GM21786 (cell line): ENCODE data around the gene WDFY2.
A peak's percentile ranks its signal among the peaks of the same experiment; 100 is the strongest.

Source experiments
- ATAC-seq: cut with Tn5 transposase; IDR thresholded peaks from one replicate; pipeline ENCODE4 v1.9.1; 2021; ENCODE audit not compliant: unreplicated experiment

The WDFY2 gene

DNA sequence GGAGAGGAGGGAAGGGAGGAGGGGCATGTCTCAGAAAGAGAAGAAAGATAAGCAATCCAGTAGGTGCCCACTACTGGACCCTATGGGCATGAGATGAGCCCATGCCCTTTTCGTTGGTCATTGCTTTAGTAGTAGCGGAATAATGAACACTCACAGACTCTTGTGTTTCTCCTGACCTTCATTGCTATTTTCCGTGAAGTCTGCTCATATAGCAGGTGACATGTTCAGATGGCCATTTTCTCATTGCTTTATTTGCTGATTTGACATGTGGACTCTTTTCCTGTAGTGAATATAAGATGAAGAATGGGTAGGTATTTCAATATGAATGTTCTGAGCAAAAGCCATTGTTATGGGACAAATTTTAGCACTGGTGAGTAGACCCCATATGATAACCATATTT is 16.4 kb downstream of the WDFY2 start:
- ATAC-seq = no peak

DNA sequence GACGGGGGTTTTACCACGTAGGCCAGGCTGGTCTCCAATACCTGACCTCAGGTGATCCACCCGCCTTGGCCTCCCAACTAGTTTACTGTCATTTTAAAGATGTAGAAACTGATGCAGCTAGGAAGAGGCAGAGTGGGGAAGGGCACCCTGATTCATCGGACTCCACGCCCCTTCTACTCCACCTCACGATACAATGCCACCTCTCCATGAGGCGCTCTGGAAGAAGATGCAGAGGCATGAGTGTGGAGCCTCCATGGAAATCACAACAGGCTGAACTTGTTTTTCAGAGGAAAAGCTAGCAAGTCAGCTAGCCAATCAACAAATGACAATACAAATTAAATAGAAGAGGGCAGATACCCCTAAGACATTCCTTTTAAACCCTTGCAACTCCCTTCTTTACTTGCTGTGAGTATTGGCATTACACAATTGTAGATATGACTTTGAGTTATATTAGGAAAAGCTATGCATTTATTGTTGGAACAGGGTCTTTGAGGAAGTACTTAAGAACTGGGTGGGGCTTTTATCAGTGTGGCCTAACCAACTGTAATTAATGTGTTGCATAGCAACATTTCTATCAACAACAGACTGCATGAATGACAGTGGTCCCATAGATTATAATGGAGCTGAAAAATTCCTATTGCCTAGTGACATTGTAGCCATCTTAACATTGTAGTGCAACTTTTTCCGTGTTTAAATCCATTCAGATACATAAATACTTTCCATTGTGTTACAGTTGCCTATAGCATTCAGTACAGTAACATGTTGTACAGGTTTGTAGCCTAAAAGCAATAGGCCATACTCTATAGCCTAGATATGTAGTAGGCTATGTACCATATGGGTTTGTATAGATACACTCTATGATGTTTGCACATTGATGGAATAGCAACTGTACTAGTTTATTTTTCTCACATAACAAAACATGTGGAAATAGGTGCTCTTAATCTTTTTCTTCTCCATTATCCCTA is 17.6 kb downstream of the WDFY2 start:
- no peak for ATAC-seq

DNA sequence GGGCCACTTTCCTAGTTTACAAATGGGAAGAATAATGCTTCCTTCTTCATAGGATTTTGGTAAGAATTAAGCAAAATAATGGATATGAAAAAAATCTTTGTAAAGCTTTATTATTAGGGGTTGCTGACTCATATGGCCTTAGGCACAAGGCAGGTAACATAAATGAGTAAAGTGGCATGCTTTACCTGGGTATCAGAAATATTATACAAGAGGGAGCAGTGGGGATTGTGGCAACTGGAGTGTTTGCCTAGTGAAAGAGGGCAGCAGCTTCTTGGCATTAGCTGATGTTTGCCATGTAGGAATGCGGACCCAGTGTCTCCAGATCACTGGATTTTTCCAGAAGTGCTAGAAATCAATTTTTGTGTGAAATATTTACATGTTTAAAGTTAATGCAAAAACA is 19.5 kb downstream of the WDFY2 start:
- ATAC-seq = no peak

DNA sequence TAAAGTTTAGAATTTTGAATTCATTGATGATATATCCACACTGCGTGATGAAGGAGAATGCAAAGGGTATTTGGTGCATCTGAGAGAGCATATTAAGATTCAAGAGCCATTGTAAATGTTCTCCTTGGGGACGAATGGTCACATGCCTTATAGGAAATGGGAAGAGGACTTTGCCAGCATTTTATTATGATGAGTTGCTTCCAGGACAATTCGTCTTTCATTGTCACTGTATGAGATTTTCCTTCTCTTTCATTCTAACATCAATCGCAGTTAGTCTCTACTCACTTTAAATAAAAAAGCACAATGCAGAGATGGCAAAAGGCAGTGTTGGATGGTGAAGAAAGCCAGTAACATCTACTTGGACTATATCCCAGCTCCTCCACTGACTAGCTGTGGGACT is 21.4 kb downstream of the WDFY2 start:
- ATAC-seq = no peak

DNA sequence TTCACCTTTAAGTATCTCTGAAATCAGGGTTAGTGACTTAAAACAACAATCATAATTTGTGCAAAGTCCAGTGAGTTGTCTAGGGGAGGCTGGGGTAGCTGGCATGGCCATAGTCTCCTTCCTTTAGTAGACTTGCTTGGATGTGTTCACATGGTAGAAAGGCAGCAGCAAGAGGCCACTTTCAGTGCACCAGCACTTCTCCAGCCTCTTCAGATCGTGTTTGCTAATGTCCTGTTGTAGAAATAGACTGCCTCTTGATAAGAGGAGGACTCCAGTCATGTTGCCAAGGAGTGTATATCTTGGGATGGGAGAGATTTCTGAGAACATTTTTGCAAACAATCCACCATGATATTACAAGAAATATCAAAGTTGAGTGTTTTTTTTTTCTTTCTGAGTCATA is 22.9 kb downstream of the WDFY2 start:
- no peak for ATAC-seq

DNA sequence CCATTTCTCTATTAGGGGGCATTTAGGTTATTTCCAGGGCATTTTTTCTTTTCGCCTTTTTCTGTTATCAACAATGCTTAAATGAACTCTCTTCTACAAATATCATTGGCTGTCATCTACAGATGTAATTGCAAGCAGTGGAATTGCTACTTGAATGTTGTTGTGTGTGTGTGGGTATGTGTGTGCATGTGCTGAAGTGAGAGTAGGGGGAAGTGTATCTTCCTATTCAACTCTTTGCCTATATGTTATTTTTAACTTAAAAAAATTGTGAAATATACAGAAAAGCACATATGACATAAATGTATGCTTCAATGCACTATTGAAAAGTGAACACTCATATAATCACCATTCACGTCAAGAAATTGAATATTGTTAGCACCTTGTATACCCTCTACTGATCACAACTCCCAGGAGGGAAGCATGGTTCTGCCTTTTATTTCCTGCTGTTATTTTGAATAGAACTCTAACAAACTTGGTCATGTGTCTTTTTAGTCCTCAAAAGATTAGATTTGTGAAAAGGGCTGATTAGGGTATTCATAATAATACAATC is 24.7 kb downstream of the WDFY2 start:
- ATAC-seq = no peak

DNA sequence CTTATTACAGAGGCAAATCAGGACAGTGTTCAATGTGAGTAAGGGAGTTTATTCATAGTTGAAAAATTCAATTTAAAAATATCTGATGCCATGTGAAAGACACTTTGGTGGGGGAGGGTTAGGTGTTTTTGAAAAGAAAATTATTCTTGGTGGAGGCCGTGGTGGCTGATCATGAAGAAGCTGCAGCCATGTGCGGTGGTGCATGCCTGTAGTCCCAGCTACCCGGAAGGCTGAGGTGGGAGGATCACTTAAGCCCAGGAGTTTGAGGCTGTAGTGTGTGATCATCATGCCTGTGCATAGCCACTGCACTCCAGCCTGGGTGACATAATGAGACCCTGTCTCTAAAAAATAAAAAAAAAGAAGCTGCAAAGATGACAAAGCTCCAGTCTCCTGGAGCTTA is 28.6 kb downstream of the WDFY2 start:
- ATAC-seq = peak; percentile 41

DNA sequence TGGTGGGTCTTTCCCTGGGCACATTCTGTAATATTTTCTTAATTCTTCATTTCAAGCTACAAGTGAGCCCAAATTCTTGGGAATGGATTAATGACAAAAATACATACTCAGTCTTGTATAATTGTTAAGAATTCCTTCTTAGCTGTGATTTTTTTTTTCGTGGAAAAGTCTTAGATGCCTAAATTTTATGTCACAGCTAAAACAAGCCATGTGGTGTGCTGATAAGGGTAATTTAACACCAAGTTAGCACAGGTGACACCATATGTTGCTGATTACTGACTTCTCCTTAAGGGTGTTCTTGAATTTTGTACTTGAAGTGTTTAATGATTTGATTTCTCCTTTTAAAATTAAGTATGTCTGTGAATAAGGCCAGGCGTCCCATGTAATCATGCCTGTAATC is 29.3 kb downstream of the WDFY2 start:
- no peak for ATAC-seq

DNA sequence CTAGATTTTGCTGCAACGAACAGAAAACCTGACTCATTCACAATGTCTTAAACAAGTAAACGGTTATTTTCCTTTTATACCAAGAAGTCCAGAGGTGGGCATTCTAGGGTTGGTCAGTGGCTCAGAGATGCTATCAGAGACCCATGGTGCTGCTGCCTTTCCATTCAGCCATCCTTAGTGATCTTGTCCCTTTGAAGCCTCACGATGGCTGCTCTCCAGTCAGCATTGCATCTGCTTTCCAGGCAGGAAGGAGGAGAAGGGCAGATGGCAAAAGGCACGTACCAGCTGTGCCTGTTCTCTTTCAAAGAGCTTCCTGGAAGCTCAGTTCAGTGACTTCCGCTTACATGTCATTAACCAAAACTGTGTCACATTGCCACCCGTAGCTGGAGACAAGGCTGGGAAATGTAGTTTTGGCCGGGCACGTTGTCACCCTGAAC is 30.1 kb downstream of the WDFY2 start:
- ATAC-seq = peak; percentile 87

DNA sequence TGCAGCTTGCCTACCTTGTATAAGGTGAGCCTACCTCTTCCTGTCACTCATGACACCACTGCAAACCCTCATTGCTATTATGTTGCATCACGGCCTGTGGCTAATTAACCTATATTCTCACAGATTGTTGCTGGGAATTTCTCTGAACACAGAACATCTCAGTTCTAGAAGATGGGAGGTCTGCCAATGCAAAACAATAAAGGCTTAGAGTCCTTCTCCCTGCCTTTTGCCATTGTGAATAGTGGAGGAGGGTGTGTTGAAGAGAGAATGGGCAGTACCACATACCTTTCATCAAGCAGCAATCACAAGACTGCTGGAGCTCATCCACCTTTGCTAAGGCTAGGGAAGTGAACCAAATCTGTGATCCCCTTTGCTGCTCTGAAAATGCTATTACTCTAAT is 34.4 kb downstream of the WDFY2 start:
- no peak for ATAC-seq

DNA sequence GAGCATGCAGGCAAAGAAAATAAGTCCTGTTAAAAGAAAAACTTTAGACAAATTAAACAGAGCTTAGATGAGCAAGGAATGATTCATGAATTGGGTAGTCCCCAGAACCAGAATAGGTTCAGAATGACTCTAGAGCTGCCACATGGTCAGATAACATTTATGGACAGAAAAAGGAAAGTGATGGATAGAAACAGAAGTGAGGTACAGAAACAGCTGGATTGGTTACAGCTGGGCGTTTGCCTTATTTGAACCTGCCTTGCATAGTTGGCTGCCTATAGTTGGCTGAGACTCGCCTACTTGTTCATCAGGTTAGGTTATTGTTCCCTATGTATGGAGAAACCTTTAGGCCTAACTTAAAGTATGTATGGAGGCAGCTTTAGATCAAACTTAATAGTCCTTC is 35.4 kb downstream of the WDFY2 start:
- peak; percentile 40 for ATAC-seq

DNA sequence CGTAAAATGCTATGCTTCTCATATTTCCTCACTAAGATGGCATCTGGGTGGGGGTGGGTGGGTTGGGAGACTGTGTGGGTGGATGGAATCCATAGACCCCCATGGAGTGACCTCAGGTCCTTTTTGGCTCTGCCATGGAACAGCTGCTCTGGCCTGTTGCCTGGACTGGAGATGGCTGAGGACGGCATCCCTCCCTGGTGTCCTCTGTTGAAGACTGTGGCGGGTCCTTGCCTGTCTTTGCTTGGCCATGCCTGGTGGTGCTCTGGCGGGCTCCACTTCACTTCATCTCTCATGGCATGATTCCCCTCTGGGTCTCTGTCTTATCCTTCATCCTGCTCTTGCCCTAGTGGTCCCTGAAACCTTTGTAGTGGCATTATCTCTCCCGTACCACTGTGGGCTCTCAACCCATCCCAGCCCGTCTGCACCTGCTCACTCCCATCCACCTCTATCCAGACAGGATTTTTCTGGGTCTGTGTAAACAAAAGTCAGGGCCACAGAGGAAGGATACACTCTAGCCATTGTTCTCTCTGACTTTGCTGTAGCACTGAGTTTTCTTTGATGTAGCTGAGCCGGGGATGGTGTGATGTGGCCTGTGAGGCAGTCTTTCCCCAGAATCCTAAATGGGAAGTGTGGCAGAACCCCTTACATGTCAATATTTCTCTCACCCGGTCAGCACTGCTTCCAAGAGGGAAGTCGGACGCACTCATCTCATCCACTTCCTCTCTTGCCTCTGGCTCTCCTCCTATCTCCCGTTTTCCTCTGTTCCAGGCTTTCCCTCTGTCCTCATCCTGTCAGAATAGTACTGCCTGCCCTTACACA is 36.1 kb downstream of the WDFY2 start:
- ATAC-seq = no peak

DNA sequence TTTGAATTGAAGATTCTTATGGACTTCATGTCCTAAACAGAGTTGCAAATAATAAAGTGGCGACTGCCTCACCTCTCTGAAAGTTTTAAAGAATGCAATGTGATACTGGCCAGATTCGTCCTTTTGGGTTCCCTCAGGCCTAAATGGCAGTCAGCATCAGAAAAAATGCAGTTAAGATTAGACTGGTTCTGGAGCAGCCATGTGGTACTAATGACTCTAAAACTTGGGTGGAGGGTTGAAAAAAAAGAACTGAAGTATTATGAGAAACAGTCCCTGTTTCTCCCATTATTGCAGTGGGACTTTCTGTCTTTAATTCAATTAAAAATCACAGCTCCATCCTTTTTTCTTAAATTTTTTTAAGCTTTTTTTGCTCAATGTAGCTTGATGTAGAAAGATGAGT is 37.3 kb downstream of the WDFY2 start:
- ATAC-seq = no peak

DNA sequence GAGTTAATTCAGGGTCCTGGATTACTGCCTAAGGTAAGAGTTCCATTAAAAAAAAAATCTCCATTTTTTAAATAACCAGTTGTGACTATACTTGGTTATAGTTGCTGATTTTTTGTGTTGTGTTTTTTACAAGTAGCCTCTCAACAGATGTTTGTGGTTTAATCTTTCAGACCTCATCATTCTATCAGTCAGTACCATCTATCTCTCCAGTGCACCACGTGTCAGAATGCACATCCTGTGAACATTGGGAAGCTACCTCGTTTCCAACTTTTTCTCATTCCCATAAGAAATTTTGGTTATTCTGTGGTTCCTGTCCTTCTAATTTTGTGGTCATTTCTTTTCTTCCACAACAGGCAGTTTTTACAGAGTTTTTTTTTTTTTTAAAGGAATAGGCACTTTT is 39.2 kb downstream of the WDFY2 start:
- ATAC-seq = no peak

DNA sequence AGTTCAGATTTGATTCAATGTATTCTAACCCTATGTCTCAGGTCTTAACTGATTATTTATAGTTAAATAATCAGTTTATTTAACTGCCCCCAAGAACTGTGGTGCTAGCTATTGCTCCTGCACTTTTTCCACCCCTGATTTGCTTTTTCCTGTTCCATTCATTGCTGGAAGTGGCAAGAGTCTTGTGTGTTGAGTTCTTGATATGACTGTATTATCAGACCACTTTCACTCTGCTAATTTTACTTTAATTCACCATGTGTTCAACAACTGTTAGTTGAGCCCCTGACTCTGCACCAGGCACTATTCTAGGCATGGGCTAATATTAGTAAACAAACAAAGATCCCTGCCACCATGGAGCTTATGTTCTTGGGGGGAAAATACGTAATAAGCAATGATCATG is 39.9 kb downstream of the WDFY2 start:
- no peak for ATAC-seq

DNA sequence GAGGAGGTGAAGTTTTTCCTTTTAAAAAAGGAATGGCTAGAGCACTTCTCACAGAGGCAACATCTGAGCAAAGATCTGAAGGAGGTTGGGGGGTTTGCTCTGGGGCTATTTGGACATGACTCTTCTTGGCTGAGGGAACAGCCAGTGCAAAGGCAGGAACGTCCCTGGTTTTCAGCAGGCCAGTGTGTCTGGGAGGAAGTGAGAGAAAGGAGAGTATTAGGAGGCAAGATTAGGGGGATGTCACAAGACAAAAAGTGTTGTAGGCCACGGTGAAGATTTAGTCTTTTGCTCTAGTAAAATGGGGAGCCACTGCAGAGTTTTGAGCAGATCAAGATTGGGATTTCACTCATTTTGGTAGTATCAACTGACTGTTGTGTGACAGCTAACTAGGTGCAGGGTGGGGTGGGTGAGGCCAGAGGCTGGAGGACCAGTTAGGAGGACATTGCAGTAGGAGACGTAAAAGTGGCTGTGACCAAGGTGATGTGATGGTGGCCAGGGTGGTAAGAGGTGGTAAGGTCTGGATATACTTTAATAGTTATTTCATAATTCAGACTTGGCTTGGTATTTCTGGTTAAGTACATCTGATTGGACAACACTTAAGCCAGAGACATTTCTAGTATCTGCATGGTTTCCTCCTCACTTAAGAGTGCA is 40.6 kb downstream of the WDFY2 start:
- ATAC-seq = no peak

DNA sequence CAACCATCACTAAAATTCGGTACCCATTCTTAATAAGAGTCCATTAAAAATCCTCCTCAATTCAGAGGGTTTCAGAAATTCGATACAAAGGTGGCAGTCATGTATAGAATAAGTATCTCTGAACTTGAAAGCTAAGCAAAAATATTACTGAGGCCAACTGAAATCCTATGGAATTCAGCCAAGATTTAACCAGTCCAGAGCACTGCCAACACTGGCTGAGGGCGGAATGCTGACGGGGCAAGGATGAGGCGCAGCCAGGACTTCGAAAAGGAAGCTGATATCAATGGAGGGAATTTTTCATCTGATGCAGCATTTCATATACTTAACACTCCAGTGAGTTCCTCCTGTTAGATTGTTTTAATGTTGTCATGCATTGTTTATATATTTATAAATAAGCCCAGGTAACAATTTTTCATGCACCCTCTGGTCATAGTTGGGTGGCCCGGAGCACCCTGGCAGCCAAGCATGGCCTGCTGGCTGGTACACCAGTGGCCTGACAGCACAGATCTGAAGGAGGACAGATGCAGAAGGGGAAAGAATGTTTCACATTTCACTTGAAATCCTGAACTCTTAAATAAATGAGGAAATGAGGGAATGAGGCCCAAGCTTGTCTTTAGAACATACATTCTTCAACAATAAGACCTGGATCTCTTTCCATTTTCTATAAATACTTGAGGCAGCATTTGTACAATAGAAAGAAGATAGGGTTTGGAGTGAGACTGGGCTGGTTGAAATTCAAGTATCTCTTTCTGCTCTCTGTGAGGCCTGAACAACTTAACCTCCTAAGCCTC is 41.5 kb downstream of the WDFY2 start:
- no peak for ATAC-seq

DNA sequence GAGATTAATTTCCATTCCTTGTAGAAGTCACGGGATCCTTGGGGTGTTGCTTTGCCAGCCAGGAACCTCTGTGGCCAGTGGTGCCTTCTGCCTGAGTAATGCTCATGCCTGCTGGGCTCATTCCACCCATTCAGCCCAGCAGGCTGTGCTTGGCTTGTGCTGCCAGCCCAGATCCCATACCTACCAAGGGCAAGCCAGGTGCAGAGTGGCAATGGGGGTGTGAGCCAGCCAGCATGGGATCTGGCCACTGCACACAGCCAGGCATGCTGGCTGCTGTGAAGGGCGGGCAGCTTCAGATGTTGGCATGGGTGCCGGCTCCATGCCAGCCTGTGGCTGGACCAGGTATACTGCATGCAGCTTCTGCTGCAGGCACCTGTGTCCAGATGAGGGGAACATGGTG is 42.5 kb downstream of the WDFY2 start:
- ATAC-seq = no peak

DNA sequence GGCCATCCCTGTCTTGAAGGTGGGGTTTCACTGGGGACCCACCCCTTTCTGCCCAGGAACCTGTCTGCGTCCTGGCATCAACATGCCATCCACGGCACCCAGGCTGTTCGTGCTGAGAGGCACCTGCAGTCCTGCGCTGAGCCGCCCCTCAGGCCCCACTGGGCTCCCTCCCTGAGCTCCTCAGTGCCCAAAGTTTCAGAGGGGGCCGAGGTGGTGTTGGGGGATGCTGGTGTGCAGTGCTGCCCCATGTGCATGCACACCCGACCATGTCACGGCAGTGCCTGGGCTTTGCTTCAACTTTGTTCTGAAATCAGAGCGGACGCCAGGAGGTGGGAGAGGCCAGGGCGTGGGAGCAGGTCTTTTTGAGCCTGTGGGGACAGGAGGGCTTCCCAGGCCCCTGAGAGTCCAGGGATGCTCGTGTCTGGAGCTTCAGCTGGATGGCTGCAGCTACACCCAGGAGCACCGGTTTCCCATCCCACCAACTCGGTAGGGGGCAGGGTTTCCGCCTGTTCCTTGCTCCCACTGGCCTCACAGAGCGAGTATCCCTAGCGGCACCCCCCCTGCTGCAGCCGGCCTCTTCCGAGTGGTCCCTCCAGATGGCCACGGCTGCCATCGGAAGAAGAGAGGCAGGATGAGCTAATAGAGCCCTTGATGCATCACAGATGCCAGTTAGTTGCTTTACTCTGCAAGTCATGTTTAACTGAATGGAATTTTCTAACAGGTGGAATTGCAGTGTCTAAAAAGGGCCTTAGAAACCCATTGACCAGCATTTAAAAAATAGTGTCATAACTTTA is 44.0 kb downstream of the WDFY2 start:
- ATAC-seq = no peak
